Measurements from ENCODE around the gene PHB1.

DNA sequence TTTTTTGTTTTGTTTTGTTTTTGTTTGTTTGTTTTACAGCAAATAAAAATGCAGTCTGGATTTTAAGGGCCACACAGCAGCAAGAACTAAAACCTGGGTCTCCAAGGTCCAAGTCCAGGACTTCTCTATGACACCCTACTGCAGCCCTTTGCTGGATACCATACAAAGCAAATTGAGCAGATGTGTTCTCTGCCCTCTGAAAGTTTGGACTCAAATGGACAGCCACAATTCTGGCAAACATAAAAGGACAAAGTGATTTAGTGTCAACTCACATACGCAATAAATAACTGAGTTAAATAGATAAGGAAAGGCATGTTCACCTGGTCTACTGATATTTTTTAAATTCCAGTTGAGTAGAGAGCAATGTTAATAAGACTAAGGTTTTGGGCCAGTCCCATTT, 44.9 kb downstream of the PHB1 start:
- TF ChIP-seq, protein P1, sequence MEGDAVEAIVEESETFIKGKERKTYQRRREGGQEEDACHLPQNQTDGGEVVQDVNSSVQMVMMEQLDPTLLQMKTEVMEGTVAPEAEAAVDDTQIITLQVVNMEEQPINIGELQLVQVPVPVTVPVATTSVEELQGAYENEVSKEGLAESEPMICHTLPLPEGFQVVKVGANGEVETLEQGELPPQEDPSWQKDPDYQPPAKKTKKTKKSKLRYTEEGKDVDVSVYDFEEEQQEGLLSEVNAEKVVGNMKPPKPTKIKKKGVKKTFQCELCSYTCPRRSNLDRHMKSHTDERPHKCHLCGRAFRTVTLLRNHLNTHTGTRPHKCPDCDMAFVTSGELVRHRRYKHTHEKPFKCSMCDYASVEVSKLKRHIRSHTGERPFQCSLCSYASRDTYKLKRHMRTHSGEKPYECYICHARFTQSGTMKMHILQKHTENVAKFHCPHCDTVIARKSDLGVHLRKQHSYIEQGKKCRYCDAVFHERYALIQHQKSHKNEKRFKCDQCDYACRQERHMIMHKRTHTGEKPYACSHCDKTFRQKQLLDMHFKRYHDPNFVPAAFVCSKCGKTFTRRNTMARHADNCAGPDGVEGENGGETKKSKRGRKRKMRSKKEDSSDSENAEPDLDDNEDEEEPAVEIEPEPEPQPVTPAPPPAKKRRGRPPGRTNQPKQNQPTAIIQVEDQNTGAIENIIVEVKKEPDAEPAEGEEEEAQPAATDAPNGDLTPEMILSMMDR (IDR thresholded peaks at IDR 0.05), result no peak
- no peak for TF ChIP-seq POLR2A (IDR thresholded peaks at IDR 0.05)
